GM19395 (cell line): ENCODE results near the gene SLC39A9.
"Not testable (repeated sequence)": the region's sequence is repeated elsewhere in the genome, so short reads cannot be mapped to it uniquely, and the experiment has no call there.

Experiments
- ATAC-seq: cut with Tn5 transposase; IDR thresholded peaks from one replicate; pipeline ENCODE4 v1.9.1; 2021; ENCODE audit warnings: mild to moderate bottlenecking, moderate library complexity; ENCODE audit not compliant: unreplicated experiment

SLC39A9 gene

DNA sequence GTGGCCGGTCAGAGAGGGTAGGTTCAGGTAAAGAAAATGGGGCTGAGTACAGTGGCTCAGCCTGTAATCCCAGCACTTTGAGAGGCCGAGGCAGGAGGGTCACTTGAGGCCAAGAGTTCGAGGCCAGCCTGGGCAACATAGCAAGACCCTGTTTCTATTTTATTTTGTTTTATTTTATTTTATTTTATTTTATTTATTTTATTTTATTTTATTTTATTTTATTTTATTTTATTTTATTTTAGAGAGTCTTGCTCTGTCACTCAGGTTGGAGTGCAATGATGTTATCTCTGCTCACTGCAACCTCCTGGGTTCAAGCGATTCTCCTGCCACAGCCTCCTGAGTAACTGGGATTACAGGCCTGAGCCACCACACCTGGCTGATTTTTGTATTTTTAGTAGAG, 99.4 kb downstream of the SLC39A9 start:
- ATAC-seq, result not testable (repeated sequence)

DNA sequence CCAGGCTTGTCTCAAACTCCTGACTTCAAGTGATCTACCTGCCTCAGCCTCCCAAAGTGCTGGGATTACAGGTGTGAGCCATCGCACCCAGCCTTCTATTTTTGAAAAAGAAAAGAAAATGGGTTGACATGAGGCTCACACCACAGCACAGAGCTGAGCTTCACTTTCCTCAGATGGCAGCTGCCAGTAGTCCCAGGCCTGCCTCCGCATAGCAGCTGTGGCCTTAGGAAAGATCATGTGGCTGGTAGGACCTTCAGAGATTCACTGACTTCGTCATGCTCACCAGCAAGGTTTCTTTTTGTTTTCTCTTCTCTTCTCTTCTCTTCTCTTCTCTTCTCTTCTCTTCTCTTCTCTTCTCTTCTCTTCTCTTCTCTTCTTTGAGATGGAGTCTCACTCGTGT, 99.8 kb downstream of the SLC39A9 start:
- ATAC-seq, result not testable (repeated sequence)

DNA sequence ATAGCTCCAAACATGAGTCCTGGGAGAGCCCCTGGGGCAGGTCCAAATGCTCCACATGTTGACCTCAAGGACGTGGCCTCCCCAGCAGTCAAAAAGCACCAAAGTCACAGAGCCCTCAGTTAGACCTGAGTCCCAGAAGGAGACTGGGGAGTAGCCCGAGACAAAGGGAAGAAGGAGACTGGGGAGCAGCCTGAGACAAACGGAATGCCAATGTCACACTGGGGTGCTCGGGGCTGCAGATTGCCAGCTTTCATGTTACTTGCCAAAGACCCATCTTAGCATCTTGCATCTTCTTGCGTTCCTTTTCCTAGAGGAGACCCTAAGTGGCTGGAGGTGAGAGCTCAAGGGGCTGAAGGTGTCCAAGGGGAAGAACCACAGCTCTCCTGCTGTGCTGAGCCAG, 100.9 kb downstream of the SLC39A9 start:
- ATAC-seq, result no peak

DNA sequence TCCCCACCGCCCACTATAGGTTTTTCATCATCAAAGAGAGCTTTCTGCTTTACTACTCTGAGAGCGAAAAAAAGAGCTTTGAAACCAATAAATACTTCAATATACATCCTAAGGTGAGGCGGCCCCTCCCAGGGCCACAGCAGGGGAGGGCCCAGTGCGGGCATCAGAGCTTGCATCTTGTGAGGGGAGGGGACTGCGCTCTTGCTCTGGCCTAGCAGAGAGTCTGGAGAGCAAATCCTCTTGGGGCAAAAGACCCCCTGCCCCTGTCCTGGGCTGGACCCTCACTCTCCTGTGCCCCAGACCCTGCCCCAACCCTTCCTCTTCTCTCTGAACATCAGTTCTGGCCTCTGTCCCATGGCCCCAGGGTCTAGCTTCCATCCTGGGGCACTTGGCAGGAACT, 101.6 kb downstream of the SLC39A9 start:
- ATAC-seq, result no peak

DNA sequence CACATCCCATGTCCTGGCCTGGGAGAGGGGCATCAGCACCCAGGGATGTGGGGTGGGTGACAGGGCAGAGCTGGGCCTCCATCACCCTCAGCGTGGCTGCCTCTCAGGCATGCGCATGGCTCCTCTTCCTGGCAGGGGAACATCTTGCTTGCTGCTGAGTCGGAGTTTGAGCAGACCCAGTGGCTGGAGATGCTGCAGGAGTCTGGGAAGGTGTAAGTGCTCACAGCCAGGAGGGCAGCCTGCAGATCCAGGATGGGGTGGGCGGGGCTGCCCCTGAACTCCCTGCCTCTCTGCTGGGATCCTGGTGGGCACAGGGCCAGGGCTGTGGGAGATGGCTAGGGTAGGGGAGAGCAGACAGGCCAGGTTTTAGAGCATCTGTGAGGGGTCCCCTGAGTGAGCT, 102.2 kb downstream of the SLC39A9 start:
- ATAC-seq, result no peak

DNA sequence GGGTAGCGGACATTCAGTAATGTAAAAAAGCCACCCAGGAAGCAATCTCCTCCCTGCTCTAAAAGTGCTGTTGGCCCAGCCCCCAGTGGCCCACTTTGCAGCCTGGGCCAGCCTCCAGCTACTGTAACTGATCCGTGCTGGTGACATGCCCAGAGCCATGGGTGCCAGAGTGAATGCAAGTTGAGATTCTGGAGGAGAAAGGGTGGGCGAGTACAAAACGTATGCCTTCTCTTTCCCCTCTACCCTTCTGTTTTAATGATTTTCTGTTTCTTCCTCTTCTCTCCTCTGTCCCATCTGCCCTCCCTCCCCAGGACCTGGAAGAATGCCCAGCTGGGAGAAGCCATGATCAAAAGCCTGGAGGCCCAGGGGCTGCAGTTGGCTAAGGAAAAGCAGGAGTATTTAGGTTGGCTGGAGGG, 102.9 kb downstream of the SLC39A9 start:
- ATAC-seq, result no peak

DNA sequence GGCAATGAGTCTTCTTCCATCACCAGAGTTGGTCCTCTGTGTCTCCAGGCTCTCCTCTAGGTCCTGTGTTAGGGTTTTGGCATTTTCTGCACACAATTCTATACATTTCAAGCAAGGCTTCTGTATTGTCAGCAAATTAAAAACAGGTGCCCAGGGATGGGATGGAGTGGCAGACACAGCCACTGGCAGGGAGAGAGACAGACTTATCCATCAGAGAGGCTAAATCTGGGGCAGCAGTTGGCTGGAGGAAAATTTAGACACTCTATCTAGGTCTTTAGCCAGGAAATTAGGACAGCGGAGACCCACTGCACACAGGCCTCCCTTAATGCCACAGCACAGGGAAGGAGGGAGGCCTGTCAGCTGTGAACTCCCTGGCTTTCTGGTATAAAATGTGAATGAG, 106.3 kb downstream of the SLC39A9 start:
- ATAC-seq, result no peak

DNA sequence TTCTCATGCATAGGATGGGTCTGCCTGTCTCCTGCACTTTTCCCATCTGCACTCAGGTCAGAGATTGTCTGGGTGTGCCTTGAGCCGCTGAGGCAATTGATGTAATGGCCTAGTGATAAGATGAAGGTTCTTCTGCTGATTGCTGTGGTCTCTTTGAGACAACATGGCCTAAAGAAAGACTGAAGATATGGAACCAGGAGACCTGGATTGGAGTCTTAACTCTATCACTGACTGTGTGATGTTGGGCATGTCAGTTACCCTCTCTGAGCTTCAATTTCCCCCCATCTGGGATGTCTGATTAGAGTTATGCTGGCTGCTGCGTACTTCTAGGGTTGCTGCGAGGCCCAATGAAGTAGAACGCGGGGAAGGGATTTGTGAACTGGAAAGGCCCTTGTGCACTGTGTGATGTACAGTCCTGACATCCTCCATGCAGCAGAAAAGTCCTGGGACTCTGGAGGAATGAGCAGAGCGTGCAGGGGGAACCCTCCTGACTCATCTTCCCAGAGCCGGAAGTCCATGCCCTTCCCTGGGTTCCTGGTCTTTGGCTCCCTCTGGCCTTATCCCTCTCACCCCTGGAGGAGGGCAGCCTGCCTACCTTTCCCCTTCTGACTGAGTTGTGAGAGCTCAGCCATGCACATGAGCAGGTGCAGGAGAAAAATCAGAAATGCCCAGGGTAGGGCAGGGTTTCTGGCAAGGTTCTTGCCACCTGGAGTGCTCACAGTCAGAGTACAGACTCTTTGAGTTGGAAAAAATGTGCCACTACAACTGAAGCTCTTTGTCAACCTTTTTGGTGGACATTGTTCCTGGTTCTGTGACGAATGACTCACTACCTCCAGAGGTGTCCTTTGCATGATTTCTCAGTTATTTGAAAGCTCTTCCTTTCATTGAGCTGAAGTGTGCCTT, 107.1 kb downstream of the SLC39A9 start:
- ATAC-seq, result no peak

DNA sequence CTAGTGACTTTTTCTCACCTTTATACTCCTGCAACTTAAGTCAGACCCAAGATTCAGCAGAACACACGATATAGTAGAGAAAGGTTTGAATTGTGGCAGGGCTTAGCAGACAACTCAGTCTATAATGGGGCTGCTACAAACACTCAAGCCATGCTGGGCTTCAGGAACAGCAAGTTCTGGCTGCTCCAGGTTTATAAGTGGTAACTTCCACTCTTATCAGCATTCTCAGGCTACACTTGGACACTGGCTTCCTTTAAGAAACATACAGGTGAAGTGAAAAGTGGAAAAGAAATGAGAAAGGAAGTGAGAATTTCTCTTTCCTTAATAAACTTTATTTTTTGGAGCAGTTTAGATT, 107.7 kb downstream of the SLC39A9 start:
- no peak for ATAC-seq
